ENCODE data around the gene GTF2F1.
"Not testable (repeated sequence)": the region's sequence is repeated elsewhere in the genome, so short reads cannot be mapped to it uniquely, and the experiment has no call there.

Gene GTF2F1

GRCh38 chr19:6359568-6360341 lies 33.2 kb downstream of the GTF2F1 start:
- in situ Hi-C loops (cut with HindIII; ENCODE audit: low sequenced_read_pairs), result no loop called here
- no peak for TF ChIP-seq CTCF (IDR thresholded peaks at IDR 0.05; ENCODE audit: low read depth, low read length, missing control alignments)

GRCh38 chr19:6358003-6358402 lies 35.0 kb downstream of the GTF2F1 start:
- no peak for TF ChIP-seq CTCF (IDR thresholded peaks at IDR 0.05; ENCODE audit: low read depth, low read length, missing control alignments)
- in situ Hi-C loops (cut with HindIII; ENCODE audit: low sequenced_read_pairs), result no loop called here
- no peak for DNase-seq (ENCODE audit: low read depth)

More at GRCh38 chr19:6359568-6360341, 33.2 kb downstream of the GTF2F1 start:
- H3K4me3 ChIP-seq (ENCODE audit: low read depth, low read length), result no peak overlapping the region
- no peak for DNase-seq (ENCODE audit: low read depth)

GRCh38 chr19:6357174-6357573 lies 35.8 kb downstream of the GTF2F1 start:
- no peak overlapping the region for H3K4me3 ChIP-seq (ENCODE audit: low read depth, low read length)
- in situ Hi-C loops (cut with HindIII; ENCODE audit: low sequenced_read_pairs), result no loop called here
- TF ChIP-seq CTCF (IDR thresholded peaks at IDR 0.05; ENCODE audit: low read depth, low read length, missing control alignments), result no peak
- DNase-seq (ENCODE audit: low read depth), result no peak

More at GRCh38 chr19:6358003-6358402, 35.0 kb downstream of the GTF2F1 start:
- no peak overlapping the region for H3K4me3 ChIP-seq (ENCODE audit: low read depth, low read length)

GRCh38 chr19:6355321-6356040 lies 37.5 kb downstream of the GTF2F1 start:
- DNase-seq (ENCODE audit: low read depth); H3K4me3 ChIP-seq (ENCODE audit: low read depth, low read length); in situ Hi-C loops (cut with HindIII; ENCODE audit: low sequenced_read_pairs): not testable (repeated sequence)

GRCh38 chr19:6354098-6354674 lies 38.8 kb downstream of the GTF2F1 start:
- DNase-seq (ENCODE audit: low read depth), result no peak

GRCh38 chr19:6352381-6353165 lies 40.4 kb downstream of the GTF2F1 start:
- in situ Hi-C loops (cut with HindIII; ENCODE audit: low sequenced_read_pairs), result no loop called here
- TF ChIP-seq CTCF (IDR thresholded peaks at IDR 0.05; ENCODE audit: low read depth, low read length, missing control alignments), result no peak

More at GRCh38 chr19:6354098-6354674, 38.8 kb downstream of the GTF2F1 start:
- peak; percentile 46 for TF ChIP-seq CTCF (IDR thresholded peaks at IDR 0.05; ENCODE audit: low read depth, low read length, missing control alignments)
- in situ Hi-C loops (cut with HindIII; ENCODE audit: low sequenced_read_pairs), result no loop called here
- no peak overlapping the region for H3K4me3 ChIP-seq (ENCODE audit: low read depth, low read length)

More at GRCh38 chr19:6352381-6353165, 40.4 kb downstream of the GTF2F1 start:
- no peak overlapping the region for H3K4me3 ChIP-seq (ENCODE audit: low read depth, low read length)
- no peak for DNase-seq (ENCODE audit: low read depth)
